K562 (cell line): Measurements from ENCODE around the gene ID4. TPM values are rescaled to one million over a fixed set of nuclear protein-coding genes. Genes with fewer than 3 reads are reported as not detected.

Experiments
- CHD4 ChIP-seq: fragments of 200-600 bp; sonication (generic); IDR thresholded peaks from 3 replicates; pipeline ENCODE4 v1.6.1; 2012; ENCODE audit warnings: low read depth, mild to moderate bottlenecking, mixed read lengths, low read length, inconsistent platforms; ENCODE audit not compliant: insufficient read depth, insufficient replicate concordance, poor library complexity, severe bottlenecking
- ETS1 ChIP-seq: conservative IDR thresholded peaks from 2 replicates; pipeline ENCODE4 v1.6.1; 2011; ENCODE audit warnings: low read depth, mild to moderate bottlenecking, low read length; ENCODE audit not compliant: control insufficient read depth
- GTF2A2 ChIP-seq: IDR thresholded peaks from 2 replicates; pipeline ENCODE4 v1.6.1; 2016; ENCODE audit warnings: mild to moderate bottlenecking, missing genetic modification characterization, missing compliant biosample characterization
- KAT8 ChIP-seq: fragments of 450-650 bp; IDR thresholded peaks from 2 replicates; pipeline ENCODE4 v1.6.1; 2016; ENCODE audit warnings: low read depth, mild to moderate bottlenecking
- NONO ChIP-seq, 2 experiments: fragments of 200-400 bp in 1 of 2; fragments of 450-650 bp in 1 of 2; formaldehyde crosslinking in 1 of 2; IDR thresholded peaks; 2 replicates each; pipeline ENCODE4 v1.6.1; 2017; ENCODE audit warnings: low read depth in 2 of 2, mild to moderate bottlenecking in 2 of 2, moderate library complexity in 2 of 2, low read length in 1 of 2
- PHF21A ChIP-seq: fragments of 450-650 bp; IDR thresholded peaks from 2 replicates; pipeline ENCODE4 v1.6.1; 2017; ENCODE audit warnings: low read depth, borderline replicate concordance
- RNF219 ChIP-seq: fragments of 250-450 bp; sonication (Bioruptor Pico); IDR thresholded peaks from 2 replicates; pipeline ENCODE4 v1.5.0; 2022; ENCODE audit warnings: mild to moderate bottlenecking
- SETDB1 ChIP-seq: IDR thresholded peaks from one replicate; pipeline ENCODE4 v1.6.1; 2012; ENCODE audit warnings: low read length, control low read depth, inconsistent platforms
- SOX6 ChIP-seq: fragments of 450-650 bp; IDR thresholded peaks from 2 replicates; pipeline ENCODE4 v1.6.1; 2014; ENCODE audit warnings: mild to moderate bottlenecking
- ZBTB40 ChIP-seq, 2 experiments: fragments of 450-650 bp in 1 of 2; sonication (generic) in 1 of 2; formaldehyde crosslinking in 1 of 2; IDR thresholded peaks; 2 replicates each; pipeline versions ENCODE4 v1.7.1 to v1.9.0; 2016 to 2022; ENCODE audit warnings: inconsistent platforms in 1 of 2, mild to moderate bottlenecking in 1 of 2, missing genetic modification reagents in 1 of 2
- ZNF217 ChIP-seq: sonication (generic); formaldehyde crosslinking; IDR thresholded peaks from 2 replicates; pipeline ENCODE4 v1.8.0; 2022; ENCODE audit warnings: mild to moderate bottlenecking, missing genetic modification reagents
- ZNF444 ChIP-seq: fragments of 250-450 bp; sonication (Bioruptor Pico); IDR thresholded peaks from 2 replicates; pipeline ENCODE4 v1.4.0; 2020; ENCODE audit warnings: mild to moderate bottlenecking, moderate library complexity
- polyA plus RNA-seq, 8 experiments: library from polyadenylated mRNA; depleted of rRNA in 4 of 8; stranded (reverse) in 5 of 8; unstranded in 3 of 8; fragments of >200 nt; fragmentation: Nextera tagmentation in 2 of 8; fragmentation: Illumina TruSeq in 1 of 8; extraction: Ambion mirVana in 2 of 8; extraction: Trizol in 1 of 8; gene quantifications; 2 replicates each; pipeline versions ENCODE4 v1.2.1 to v1.2.3, GENCODE V29; 2011 to 2014; ENCODE audit warnings: inconsistent platforms in 1 of 8, missing spikeins in 1 of 8
- total RNA-seq, 7 experiments: library from RNA; depleted of rRNA in 6 of 7; stranded (reverse); fragments of >200 nt in 6 of 7; fragmentation: Illumina TruSeq in 2 of 7; extraction: Trizol in 2 of 7; gene quantifications; 2 replicates each; pipeline versions ENCODE4 v1.2.1 to v1.2.3, GENCODE V29; 2011 to 2021; ENCODE audit warnings: low replicate concordance in 1 of 7

Gene ID4
- total and polyA plus RNA-seq, 9 of the 15 experiments (the other 6 are each of a cell fraction or from before 2014, with no cell fraction given) = not detected

DNA sequence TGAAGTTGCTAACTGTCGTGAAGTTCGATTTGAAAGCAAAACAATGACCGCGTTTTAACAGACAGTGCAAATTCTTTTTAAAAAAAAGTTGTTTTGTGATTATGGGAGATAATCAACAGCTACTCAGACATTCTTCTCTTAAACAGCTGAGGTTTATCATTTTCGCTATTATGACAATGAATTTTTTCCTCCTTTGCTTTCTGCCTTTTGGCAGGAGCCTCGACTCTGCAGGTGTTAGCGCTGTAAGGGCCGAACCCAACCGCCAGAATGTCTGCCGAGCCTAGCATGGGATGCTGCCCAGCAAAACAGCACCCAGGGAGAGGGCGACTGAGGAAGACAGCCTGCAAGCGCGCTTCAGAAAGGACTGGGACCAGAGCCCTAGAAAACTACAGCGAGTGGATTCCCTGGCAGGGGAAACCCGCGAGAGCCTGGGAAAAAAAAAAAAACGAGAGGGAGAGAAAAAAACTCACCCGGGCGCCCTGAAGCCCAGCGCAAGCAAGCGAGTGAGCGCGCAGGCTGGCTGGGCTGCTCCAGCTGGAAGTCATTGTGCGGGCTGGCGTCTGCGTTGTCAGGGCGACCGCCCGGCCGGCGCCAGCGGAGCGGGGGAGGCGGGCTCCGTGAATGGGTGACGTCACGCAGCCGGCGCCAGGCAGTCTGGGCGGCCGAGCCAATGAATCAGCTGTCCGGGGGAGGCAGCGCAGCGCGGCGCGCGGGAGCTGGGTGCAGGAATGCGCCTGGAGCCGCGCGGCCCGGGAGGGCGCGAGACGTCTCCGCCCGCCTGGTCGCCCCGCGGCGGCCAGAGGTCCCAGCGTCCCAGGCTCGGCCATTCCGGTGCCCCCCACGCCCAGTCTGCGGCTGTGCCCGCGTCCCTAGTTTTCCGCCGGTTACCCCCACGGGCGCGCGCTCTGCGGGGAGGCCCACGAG is 32.7 kb upstream of the ID4 start (continued):
- TF ChIP-seq PHF21A (no peak), GTF2A2 (no peak), SETDB1 (peak; percentile 70), SOX6 (peak; percentile 86), NONO (IDR thresholded peaks at IDR 0.05; ENCODE audit: low read depth in 2 of 2, low read length in 1 of 2) (peak; percentile 81 to 83; a peak in 3 of 4 replicates), ZBTB40 (IDR thresholded peaks at IDR 0.05) (no peak), ZBTB40 (CRISPR knock-in tag; IDR thresholded peaks at IDR 0.05) (no peak), RNF219 (CRISPR knock-in tag) (no peak), ETS1 (peak; percentile 94), CHD4 (no peak), ZNF217 (no peak), KAT8 (no peak), ZNF444 (CRISPR knock-in tag) (no peak)
